NCI-H146 (cell line): ENCODE data around the gene DCXR.
A peak's percentile ranks its signal among the peaks of the same experiment; 100 is the strongest.
"Not testable (repeated sequence)": the region's sequence is repeated elsewhere in the genome, so short reads cannot be mapped to it uniquely, and the experiment has no call there.

Source experiments
- DNase-seq: peaks from one replicate; lab custom pipeline; 2025; lab: John Stamatoyannopoulos, UW

The DCXR gene

DNA sequence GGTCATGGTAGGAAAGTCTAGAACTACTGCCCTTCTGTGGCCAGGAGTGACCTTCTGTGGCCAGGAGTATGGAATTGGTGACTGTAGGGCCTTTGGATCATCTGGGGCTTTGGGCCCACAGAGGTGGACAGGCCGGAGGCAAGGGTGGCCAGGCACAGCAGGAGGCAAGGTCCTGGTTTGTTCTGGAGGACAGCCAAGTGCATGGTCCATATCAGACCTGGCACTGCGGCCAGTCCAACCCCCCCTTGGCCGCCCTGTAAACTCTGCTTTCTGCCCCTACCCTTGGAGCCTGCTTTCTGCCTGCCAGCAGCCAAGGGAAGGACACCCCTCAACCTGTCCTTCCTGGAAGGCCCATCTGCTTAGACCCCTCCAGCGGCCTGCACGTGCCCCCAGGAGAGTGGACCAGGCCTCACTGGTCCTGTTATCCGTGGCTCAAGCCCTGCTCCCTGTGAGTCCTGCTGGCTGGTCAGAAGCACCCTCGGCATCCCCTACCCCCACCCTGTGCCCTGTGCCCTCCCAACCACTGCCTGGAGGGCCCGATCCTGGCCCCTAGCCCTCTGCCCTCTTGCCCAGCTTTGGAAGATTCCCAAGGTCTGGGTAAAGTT is 2.3 kb upstream of the DCXR start:
- no peak for DNase-seq

DNA sequence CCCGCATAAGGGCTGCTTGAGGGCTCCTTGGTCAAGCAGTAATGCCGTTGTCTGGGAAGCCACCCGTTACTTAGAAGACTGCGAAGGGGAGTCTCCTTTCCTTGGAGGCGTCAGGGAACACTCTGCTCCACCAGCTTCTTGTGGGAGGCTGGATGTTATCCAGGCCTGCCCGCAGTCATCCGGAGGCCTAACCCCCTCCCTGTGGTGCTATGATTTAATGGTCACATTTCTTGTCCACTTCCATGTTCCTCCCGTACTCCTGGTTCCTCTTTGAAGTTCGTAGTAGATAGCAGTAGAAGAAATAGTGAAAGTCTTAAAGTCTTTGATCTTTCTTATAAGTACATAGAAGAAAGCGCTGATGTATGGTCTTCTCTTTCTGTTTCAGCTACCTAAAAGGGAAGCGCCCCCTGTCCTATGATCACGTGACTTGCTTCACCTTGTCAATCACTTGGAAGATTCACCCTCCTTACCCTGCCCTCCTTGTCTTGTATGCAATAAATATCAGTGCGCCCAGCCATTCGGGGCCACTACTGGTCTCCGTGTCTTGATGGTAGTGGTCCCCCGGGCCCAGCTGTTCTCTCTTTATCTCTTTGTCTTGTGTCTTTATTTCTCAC is 1.4 kb upstream of the DCXR start:
- not testable (repeated sequence) for DNase-seq

DNA sequence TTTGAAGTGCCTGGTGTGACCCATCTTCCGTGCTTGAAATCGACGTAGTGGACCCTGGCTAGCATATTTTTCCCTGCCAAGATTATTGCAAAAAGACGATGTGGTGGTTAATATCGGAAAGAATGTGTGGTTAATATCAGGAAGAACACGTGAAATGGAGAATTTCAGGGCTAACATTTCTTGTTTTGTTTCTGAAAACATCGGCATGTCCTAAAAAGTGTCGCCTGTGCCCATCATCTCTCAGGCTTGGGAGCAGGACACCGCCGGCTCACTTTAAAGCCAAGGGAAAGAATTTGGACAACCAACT is 345 bp upstream of the DCXR start:
- DNase-seq = no peak

DNA sequence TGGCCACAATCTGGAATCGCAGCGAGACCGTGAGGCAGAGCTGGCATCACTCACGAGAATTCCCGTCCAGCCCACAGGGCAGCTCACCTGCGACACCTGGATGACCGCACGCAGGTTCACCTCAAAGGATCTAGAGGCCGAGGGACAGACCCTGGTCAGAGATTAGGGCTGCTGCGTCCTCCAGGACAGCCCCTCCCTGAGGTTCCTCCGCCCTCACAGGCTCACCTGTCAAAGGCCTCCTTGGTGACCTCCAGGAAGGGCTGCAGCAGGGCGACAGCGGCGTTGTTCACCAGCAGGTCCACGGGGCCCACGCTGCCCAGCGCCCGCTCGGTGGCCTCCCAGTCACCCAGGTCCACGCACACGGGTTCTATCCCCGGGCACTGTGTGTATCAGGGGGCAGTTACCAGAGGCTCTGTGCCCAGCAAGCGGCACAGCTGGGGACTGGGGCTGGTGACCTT is 834 bp downstream of the DCXR start:
- no peak for DNase-seq

DNA sequence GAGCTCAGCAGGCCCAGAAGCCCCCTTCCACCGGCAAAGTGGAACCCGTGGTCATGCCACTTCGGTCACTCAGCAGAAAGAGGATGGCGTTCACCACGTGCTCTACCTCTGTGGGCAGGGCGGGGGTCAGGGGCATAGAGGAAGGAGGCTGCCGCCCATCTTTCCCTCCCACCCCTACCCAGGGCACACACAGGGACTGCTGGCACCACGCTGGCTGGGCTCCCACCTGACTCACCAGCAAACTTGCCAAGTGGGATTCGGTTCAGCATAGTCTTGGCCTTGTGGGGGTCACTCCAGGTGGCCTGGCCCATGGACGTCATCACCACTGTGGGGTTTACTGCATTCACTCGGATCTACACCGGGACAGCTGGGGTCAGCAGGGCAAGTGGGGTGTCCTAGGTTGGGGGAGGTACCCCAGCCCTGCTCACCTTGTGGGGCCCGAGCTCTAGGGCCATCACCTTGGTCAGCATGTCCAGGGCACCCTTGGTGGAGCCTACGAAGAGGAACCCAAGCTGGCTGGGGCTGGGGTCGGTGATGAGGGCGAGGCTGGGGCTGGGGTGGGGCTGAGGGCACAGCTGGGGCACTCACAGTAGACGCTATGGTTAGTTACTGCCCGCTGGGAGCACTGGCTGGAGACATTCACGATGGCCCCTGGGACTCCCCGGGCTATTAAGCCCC is 1.4 kb downstream of the DCXR start:
- DNase-seq = no peak

DNA sequence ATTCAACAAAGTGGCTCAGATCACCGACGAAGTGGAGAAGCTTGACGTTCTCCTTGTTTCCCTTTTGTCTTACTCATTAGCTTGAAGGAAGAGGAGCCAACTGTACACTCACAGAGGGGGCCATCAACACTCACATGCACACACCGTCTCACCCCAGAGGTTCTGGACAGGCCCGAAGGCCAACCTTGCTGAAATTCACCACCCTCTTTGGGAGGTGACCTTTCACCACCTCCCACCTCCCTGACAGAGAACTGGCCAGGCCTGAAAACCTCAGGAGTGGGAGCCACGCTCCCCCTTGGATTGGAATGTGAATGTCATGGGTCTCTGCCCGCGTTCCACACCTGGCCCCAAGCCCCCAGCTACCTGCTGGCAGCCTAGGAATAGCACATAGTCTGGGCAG is 2.0 kb downstream of the DCXR start:
- DNase-seq = no peak

DNA sequence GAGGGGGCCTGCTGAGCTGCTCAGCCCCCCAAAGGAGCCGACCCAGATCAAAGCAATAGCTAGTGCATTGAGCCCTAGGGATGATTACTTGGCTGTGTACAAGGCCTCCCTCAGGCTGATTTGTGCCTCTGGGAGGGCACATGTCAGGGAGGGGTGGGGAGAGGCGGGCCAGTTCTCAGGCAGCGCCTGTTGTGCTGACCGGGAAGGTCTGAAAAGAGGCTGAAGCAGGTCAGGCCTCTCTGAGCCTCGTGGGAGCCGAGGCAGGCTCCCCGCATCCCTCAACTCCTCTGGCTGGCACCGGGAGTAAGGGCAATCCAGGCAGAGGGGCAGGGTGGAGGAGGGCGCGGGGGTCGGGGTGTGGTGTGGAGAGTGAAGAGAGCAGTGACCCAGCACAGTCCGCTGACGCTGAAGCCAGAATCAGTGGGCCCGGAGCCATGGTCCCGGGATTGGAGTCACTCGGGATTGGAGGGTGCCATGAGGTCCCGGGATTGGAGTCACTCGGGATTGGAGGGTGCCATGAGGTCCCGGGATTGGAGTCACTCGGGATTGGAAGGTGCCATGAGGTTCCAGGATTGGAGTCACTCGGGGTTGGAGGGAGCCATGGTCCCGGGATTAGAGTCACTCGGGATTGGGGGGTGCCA is 3.0 kb downstream of the DCXR start:
- DNase-seq = no peak

DNA sequence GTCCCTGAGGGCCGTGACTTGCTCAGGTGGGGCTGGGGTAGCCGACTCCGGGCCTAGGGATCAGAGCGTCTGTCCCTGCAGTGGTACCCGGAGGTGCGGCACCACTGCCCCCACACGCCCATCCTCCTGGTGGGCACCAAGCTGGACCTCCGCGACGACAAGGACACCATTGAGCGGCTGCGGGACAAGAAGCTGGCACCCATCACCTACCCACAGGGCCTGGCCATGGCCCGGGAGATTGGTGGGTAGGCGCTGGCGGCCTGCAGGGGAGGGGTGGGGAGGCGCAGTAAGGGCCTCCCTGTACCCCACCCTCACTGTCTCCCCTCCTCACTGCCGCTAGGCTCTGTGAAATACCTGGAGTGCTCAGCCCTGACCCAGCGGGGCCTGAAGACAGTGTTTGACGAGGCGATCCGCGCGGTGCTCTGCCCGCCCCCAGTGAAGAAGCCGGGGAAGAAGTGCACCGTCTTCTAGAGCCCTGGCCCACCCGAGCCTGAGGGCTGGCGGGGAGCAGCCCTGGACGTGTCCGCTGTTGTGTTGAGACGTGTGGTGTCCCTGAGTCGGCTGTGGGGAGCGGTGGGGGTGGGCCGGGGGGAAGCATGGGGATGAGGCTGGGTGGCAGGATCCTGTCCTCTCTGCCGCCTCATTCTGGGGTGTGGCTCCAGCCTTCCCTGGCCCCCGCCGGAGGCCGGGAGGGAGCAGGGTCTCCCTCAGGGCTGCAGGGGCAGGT is 4.0 kb downstream of the DCXR start:
- DNase-seq = no peak

DNA sequence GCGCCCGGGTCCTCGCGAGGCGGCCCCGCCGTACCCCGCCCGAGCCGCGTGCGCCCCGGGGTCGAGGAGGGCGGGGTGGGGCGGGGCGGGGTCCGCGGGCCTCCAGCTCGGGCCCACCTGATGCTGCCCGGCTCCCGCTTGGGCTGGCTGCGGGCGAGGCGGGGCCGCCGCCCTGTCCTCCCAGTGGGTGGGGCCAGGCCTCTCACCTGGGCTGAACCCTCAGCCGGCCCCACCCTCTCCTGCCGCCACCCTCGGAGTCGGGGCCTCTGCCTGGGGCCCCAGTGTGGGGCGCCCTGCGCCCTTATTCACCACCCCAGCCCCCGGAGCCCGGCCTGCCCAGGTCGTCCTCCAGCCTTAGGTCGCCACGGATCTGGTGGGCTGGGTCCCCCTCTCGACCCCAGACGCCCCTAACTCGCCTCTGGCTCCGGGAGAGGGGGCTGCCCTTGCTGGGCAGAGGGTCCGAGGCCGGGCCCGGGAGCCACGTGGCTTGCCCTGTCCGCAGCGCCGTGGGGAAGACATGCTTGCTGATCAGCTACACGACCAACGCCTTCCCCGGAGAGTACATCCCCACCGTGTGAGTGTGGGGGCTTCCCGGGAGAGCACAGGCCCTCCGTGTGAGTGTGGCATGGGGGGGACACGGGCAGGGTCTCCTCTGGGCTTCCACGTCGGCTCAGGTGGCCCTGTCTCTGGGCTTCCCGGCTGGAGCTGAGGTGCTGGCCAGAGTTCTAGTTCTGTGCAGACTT is 5.4 kb downstream of the DCXR start:
- peak; percentile 69 for DNase-seq

DNA sequence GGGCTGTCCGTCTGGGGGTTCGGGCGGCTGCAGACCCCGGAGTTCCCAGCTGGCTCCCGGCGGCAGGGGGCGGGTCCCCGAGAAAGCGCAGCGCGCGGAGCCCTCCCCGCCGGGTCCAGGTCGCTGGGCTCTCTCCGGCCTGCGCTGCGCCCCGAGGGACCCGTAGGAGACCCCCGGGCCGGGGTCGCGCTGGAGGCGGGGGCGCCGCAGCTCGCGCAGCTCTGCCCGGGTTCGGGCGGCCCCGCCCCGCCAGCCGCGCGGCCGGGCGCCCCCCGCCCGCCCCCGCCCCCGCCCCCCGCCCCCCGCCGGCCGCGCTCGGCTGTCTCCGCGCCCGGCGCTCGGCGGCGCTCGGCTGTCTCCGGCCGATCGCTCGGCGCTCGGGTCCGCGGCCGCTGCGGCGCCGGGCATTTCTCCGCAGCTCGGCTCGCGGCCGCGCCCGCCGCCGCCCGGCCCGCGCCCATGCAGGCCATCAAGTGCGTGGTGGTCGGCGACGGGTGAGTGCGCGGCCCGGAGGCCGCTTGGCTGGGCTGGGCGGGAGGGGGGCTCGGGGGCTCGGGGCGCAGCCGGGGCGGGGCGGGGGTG is 6.1 kb downstream of the DCXR start, which contains the start of gene RAC3:
RAC3 (plus strand) TSS at position 376 of the 582 bp plus-strand sequence; CDS start at position 460, 84 bp downstream.
- DNase-seq = peak; percentile 50

DNA sequence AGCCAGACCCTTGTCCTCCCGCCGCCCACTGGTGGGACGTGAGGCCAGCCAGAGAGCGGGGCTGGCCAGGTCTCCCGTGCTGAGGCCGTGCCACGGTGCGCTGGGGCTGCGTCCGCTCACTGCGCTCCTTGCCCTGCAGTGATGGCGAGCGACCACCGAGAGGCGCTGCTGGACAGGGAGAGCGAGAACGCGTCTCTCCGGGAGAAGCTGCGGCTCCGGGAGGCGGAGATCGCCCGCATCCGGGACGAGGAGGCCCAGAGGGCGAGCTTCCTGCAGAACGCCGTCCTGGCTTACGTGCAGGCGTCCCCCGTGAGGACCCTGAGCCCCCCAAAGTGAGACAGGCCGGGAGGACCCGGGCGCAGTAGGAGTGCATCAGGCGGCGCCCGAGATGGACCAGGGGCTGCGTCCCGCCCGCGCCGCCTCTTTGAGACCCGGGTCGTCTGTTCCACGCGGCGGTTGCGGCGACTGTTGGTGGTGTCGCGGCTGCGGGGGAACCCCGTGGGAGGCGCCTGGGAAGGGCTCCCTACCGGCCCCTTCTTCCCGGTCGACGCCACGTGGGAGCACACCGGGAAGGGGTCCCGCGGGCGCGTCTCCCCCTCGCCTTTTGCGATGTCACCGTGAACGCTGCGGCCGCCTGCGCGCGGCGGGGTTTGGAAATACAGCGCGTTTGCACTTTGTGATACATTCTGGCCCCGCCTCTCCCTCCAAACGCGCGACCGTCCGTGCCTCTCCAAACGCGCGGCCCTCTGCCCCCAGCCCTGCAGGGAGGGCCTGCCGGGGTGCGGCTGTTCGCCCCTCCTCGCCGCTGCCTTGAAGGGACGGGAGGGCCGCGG is 6.8 kb downstream of the DCXR start:
- DNase-seq = peak; percentile 80

DNA sequence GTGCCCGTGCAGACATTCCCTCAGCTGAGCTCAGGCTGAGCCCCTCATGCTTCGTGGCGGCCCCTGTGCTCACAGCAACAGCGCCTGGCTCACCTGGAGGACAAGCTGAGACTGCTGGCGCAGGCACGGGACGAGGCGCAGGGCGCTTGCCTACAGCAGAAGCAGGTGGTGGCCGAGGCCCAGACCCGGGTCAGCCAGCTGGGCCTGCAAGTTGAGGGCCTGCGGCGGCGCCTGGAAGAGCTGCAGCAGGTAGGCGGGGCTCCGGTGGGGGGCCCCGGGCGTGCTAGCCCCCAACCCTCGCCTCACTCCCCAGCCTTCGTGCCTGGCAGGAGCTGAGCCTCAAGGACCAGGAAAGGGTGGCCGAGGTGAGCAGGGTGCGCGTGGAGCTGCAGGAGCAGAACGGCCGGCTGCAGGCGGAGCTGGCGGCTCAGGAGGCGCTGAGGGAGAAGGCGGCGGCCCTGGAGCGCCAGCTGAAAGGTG is 7.5 kb downstream of the DCXR start:
- no peak for DNase-seq

DNA sequence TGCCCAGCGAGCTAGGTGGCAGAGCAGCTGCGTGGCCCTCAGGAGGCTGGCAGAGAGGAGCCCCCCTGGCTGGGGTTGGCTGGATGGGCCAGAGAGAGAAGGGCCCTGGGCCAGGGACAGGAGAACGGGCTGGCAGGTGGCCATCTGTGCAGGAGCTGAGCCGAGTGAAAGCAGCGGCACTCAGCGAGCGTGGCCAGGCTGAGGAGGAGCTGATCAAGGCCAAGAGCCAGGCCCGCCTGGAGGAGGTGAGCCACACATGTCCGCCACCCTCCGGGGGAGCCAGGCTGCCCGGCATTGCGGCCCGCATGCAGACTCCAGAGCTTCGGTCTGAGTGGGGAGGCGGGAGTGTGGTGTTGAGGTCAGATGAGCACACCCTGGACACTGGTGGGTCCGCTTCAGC is 8.1 kb downstream of the DCXR start:
- DNase-seq = no peak

DNA sequence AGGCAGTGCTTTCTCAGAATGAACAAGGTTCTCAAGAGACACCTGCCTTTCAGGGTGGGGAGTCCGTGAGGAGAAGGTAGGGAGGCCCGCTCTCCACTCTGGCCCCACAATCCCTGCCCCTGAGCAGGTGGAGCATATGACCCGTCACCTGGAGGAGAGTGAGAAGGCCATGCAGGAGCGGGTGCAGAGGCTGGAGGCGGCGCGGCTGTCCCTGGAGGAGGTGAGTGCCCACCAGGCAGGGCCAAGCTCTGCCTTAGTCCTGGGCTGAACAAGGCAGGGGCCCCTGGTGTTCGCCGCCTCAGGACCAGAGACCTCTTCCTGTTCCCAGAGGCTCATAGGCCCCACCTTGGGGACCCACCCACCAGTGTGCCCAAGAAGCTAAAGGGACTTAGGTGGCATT is 8.5 kb downstream of the DCXR start:
- DNase-seq = no peak

DNA sequence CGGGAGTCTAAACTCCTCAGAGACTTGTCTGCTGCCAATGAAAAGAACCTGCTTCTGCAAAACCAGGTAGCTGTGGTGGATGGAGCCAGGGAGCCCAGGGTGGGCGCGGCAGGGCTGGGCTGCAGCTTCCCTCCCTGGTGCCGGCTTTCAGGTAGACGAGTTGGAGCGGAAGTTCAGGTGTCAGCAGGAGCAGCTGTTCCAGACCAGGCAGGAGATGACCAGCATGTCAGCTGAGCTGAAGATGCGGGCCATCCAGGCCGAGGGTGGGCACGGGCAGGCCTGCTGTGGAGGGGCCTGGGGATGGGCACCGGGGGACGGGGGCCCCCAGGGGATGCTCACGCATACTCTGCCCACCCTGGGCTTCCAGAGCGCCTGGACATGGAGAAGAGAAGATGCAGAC is 9.3 kb downstream of the DCXR start:
- DNase-seq = no peak

DNA sequence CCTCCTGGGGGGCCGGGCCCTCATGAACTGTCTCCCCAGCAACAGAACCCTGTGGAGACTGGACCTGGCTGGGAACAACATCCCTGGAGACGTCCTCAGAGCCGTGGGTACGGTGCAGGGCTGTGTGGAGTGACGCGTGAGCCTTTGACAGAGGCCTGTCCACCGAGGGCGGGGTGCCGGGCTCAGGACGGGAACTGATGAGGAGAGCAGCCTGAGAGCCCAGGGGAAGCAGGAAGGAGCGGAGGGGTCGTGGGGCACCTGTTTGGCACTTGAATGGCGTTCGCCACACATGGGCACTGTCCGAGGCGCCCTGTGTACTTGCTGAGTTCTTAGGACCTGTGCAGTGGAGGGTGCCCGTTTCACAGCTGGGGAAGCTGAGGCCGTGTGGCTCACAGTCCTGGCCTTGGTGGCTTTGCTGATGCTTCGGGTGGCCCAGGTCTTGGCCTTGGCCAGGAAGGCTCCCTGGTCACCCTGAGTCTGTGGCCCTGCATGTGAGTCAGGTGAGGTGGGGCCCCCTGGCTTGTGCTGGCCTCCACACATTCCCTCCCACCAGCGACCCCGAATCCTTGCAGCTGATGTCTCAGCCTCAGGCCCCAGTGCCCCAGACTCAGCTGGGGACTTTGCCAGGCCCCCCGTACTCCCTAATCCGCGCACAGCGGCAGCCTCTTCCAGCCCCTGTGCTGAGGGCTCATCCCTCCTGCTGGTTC is 11.9 kb downstream of the DCXR start:
- no peak for DNase-seq

DNA sequence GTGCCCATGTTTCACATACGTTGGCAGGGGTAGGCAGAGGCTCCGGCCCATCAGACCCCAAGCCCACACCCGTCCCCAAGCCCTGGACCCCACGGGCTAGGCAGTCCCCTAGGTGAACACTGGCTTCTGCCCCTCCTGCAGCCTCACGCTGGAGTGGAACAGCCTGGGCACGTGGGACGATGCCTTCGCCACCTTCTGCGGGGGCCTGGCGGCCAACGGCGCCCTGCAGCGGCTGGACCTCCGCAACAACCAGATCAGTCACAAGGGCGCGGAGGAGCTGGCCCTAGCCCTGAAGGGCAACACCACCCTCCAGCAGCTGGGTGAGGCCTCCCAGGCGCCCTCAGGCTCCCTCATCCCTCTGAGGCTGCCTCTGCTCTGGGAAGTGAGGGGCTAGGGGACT is 12.6 kb downstream of the DCXR start:
- no peak for DNase-seq

DNA sequence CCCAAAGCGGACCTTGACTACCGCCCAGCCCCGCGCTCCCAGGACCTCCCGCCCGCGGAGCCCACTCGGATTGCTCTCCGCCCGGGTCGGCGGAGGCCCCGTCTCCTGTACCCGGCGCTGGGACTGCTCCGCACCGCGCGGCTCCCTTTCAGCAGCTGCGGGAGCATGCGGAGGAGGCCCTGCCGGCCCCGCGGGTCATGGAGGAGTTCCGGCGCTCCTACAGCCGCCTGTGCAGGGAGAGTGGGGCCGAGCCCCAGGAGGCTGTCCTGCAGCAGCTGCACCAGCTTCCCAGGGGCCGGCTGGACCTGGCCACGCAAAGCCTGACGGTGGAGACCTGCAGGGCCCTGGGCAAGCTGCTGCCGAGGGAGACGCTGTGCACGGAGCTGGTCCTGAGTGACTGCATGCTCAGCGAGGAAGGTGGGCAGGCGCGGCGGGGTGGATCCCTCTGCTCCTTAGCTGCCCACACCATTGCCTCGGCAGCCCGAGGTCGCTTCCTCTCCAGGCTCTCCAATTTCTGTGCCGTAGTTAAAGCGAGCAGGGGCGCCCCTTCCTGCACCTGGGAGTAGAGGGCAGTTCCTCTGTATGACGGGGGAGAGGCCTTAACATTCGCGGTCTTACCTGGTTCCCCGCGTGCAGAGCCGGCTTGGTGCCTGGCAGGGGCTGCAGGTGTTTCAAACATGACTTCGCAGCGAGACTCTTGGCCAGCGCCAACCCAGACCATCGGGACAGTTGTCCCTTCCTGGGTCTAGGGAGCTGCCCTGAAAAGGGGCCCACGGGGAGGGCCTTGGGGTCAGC is 13.9 kb downstream of the DCXR start:
- peak; percentile 62 for DNase-seq

DNA sequence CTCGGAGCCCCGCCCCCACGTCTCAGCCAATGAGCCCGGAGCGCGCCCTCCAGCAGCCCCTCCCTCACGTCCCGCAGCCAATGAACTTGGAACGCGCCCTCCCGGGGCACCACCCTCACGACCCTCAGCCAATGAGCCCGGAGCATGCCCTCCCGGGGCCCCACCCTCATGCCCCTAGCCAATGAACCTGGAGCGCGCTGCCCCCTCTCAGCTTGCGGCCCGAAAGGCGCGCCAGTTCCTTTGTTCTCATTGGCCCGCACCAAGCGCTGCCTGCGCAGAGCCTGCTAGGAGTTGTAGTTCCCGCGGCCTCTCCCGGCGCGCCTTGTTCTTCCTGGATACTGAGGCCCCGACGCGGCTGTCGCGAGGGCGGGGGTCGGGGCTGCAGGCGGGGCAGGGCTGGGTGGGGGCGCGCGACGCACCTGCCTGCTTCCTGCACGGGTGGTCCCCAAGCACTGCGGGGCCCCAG is 14.5 kb downstream of the DCXR start, which contains the start of gene LRRC45:
LRRC45 (plus strand) TSS at position 325 of the 466 bp plus-strand sequence. CDS start 339 bp downstream, outside the sequence.
- DNase-seq = peak; percentile 100
